ENCODE results near the gene SLC12A5.

The SLC12A5 gene

GRCh38 chr20:46062621-46063020 is 33.6 kb downstream of the SLC12A5 start:
- Histone ChIP-seq H4K20me1 (ENCODE audit: control insufficient read depth, insufficient read depth, low read depth, low read length) (peaks cover 15% of the 10 kb centered on the region), H3K27ac (ENCODE audit: low read depth, low read length) (no peak overlapping the region), H3K9me2 (replicated peaks; ENCODE audit: control insufficient read depth, low read length) (no peaks in the 10 kb centered on the region), H3K36me3 (ENCODE audit: control insufficient read depth, low read length) (peaks cover 72% of the 10 kb centered on the region), H3F3A (ENCODE audit: control insufficient read depth, insufficient read depth) (peaks cover 17% of the 10 kb centered on the region), H3K27me3 (ENCODE audit: control insufficient read depth, low read length) (no peaks in the 10 kb centered on the region), H3K79me2 (ENCODE audit: control insufficient read depth, low read length) (no peaks in the 10 kb centered on the region), H3K4me1 (ENCODE audit: control insufficient read depth, low read length) (peaks cover 30% of the 10 kb centered on the region), H3K4me3 (ENCODE audit: low read length) (no peak overlapping the region), H3K9me3 (ENCODE audit: control insufficient read depth, insufficient read depth, low read length) (no peaks in the 10 kb centered on the region), H3K4me2 (ENCODE audit: low read length) (no peak overlapping the region)
- TF ChIP-seq CTCF (IDR thresholded peaks at IDR 0.05; ENCODE audit: low read depth, low read length, poor library complexity, severe bottlenecking) = no peak
- TF ChIP-seq EZH2phosphoT487 (IDR thresholded peaks at IDR 0.05; ENCODE audit: borderline replicate concordance, low read length) = no peak

GRCh38 chr20:46063151-46063550 is 34.1 kb downstream of the SLC12A5 start:
- Histone ChIP-seq H3K4me1 (ENCODE audit: control insufficient read depth, low read length) (peaks cover 30% of the 10 kb centered on the region), H3K27me3 (ENCODE audit: control insufficient read depth, low read length) (no peaks in the 10 kb centered on the region), H4K20me1 (ENCODE audit: control insufficient read depth, insufficient read depth, low read depth, low read length) (peaks cover 15% of the 10 kb centered on the region), H3K9me2 (replicated peaks; ENCODE audit: control insufficient read depth, low read length) (no peaks in the 10 kb centered on the region), H3K36me3 (ENCODE audit: control insufficient read depth, low read length) (peaks cover 77% of the 10 kb centered on the region), H3K4me2 (ENCODE audit: low read length) (no peak overlapping the region), H3K27ac (ENCODE audit: low read depth, low read length) (no peak overlapping the region), H3K79me2 (ENCODE audit: control insufficient read depth, low read length) (no peaks in the 10 kb centered on the region), H3K4me3 (ENCODE audit: low read length) (no peak overlapping the region), H3K9me3 (ENCODE audit: control insufficient read depth, insufficient read depth, low read length) (no peaks in the 10 kb centered on the region), H3F3A (ENCODE audit: control insufficient read depth, insufficient read depth) (peaks cover 17% of the 10 kb centered on the region)
- TF ChIP-seq CTCF (IDR thresholded peaks at IDR 0.05; ENCODE audit: low read depth, low read length, poor library complexity, severe bottlenecking) (no peak), EZH2phosphoT487 (IDR thresholded peaks at IDR 0.05; ENCODE audit: borderline replicate concordance, low read length) (no peak)

- H4K20me1 ChIP-seq (ENCODE audit: control insufficient read depth, insufficient read depth, low read depth, low read length) = peaks cover 15% of the 10 kb centered on the region
- H3K27ac ChIP-seq (ENCODE audit: low read depth, low read length) = no peak overlapping the region
- no peak overlapping the region for H3K4me3 ChIP-seq (ENCODE audit: low read length)
- peaks cover 17% of the 10 kb centered on the region for H3F3A ChIP-seq (ENCODE audit: control insufficient read depth, insufficient read depth)
- H3K4me1 ChIP-seq (ENCODE audit: control insufficient read depth, low read length) = peaks cover 30% of the 10 kb centered on the region
- H3K9me2 ChIP-seq (replicated peaks; ENCODE audit: control insufficient read depth, low read length) = no peaks in the 10 kb centered on the region
- TF ChIP-seq CTCF (IDR thresholded peaks at IDR 0.05; ENCODE audit: low read depth, low read length, poor library complexity, severe bottlenecking) (no peak), EZH2phosphoT487 (IDR thresholded peaks at IDR 0.05; ENCODE audit: borderline replicate concordance, low read length) (no peak)
- no peak overlapping the region for H3K4me2 ChIP-seq (ENCODE audit: low read length)
- H3K36me3 ChIP-seq (ENCODE audit: control insufficient read depth, low read length) = peaks cover 82% of the 10 kb centered on the region
- H3K79me2 ChIP-seq (ENCODE audit: control insufficient read depth, low read length) = no peaks in the 10 kb centered on the region
- H3K27me3 ChIP-seq (ENCODE audit: control insufficient read depth, low read length) = no peaks in the 10 kb centered on the region
- H3K9me3 ChIP-seq (ENCODE audit: control insufficient read depth, insufficient read depth, low read length) = no peaks in the 10 kb centered on the region
Measured at GRCh38 chr20:46063652-46064054, 34.6 kb downstream of the SLC12A5 start.
